ENCODE measurements around the gene CLEC16A. TPM values are rescaled to one million over a fixed set of nuclear protein-coding genes. Genes with fewer than 3 reads are reported as not detected.

Gene CLEC16A
- total and polyA plus RNA-seq, 9 of the 15 experiments (the other 6 are each of a cell fraction or from before 2014, with no cell fraction given) = 1.00 to 22.3 (median 10.0) TPM

DNA sequence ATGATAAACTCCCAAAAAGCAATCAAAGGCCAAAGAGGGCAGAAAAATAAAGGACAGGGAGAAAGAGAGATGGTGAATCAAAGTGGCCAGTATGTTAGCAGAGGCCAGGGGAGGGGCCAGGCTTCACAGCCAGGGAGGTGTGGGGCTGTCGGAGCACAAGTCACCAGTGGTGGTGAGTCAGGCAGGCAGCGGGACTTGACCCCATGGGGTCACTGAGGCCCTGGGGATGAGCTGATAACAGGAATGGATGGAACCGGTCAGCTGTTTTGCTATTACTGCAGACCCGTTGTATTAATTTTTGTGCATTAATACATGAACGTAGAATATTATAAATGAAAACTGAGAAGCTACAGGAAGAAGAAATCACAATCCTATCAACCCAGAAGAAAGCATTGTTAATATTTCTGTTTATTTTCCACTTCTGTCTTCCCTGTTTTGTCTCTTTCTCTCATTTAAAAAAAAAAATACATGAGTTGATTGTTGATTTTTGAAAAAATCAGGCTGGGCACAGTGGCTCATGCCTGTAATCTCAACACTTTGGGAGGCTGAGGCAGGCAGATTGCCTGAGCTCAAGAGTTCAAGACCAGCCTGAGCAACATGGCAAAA, 204.8 kb downstream of the CLEC16A start (continued):
- no peak for TF ChIP-seq HDGF (IDR thresholded peaks at IDR 0.05)
- TF ChIP-seq RFX1 (IDR thresholded peaks at IDR 0.05) = no peak
- TF ChIP-seq, protein P1, sequence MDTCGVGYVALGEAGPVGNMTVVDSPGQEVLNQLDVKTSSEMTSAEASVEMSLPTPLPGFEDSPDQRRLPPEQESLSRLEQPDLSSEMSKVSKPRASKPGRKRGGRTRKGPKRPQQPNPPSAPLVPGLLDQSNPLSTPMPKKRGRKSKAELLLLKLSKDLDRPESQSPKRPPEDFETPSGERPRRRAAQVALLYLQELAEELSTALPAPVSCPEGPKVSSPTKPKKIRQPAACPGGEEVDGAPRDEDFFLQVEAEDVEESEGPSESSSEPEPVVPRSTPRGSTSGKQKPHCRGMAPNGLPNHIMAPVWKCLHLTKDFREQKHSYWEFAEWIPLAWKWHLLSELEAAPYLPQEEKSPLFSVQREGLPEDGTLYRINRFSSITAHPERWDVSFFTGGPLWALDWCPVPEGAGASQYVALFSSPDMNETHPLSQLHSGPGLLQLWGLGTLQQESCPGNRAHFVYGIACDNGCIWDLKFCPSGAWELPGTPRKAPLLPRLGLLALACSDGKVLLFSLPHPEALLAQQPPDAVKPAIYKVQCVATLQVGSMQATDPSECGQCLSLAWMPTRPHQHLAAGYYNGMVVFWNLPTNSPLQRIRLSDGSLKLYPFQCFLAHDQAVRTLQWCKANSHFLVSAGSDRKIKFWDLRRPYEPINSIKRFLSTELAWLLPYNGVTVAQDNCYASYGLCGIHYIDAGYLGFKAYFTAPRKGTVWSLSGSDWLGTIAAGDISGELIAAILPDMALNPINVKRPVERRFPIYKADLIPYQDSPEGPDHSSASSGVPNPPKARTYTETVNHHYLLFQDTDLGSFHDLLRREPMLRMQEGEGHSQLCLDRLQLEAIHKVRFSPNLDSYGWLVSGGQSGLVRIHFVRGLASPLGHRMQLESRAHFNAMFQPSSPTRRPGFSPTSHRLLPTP (IDR thresholded peaks at IDR 0.05; ENCODE audit: borderline replicate concordance, extremely low read depth, insufficient read length) = no peak
- TF ChIP-seq ZNF76 (CRISPR knock-in tag; IDR thresholded peaks at IDR 0.05; ENCODE audit: borderline replicate concordance) = no peak
- peak; percentile 93 for TF ChIP-seq JUN (IDR thresholded peaks at IDR 0.05; ENCODE audit: borderline replicate concordance, low read depth, low read length)
- TF ChIP-seq JUN (CRISPR knock-in tag; IDR thresholded peaks at IDR 0.05; ENCODE audit: borderline replicate concordance) = no peak
- peak in 1 of 2 experiments; percentile 63; a peak in 2 of 4 replicates for TF ChIP-seq HDAC1 (IDR thresholded peaks at IDR 0.05)
- TF ChIP-seq, protein P2, sequence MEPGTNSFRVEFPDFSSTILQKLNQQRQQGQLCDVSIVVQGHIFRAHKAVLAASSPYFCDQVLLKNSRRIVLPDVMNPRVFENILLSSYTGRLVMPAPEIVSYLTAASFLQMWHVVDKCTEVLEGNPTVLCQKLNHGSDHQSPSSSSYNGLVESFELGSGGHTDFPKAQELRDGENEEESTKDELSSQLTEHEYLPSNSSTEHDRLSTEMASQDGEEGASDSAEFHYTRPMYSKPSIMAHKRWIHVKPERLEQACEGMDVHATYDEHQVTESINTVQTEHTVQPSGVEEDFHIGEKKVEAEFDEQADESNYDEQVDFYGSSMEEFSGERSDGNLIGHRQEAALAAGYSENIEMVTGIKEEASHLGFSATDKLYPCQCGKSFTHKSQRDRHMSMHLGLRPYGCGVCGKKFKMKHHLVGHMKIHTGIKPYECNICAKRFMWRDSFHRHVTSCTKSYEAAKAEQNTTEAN (CRISPR knock-in tag; IDR thresholded peaks at IDR 0.05) = no peak
- TF ChIP-seq ARNT (IDR thresholded peaks at IDR 0.05) = no peak
- TF ChIP-seq TBP (optimal IDR thresholded peaks at IDR 0.05; ENCODE audit: low read depth, low read length) = no peak
- TF ChIP-seq, protein P3, sequence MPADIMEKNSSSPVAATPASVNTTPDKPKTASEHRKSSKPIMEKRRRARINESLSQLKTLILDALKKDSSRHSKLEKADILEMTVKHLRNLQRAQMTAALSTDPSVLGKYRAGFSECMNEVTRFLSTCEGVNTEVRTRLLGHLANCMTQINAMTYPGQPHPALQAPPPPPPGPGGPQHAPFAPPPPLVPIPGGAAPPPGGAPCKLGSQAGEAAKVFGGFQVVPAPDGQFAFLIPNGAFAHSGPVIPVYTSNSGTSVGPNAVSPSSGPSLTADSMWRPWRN (IDR thresholded peaks at IDR 0.05; ENCODE audit: low read depth) = peak; percentile 49; the same call in 1 of the 2 replicates
- no peak for TF ChIP-seq XRCC3 (IDR thresholded peaks at IDR 0.05)
- no peak for TF ChIP-seq KLF13 (tag; IDR thresholded peaks at IDR 0.05; ENCODE audit: borderline replicate concordance, low read depth)
- TF ChIP-seq ZNF212 (CRISPR knock-in tag; IDR thresholded peaks at IDR 0.05) = no peak
- TF ChIP-seq PRMT5 (CRISPR knock-in tag; IDR thresholded peaks at IDR 0.05) = no peak
- TF ChIP-seq MED1 (CRISPR knock-in tag; IDR thresholded peaks at IDR 0.05; ENCODE audit: borderline replicate concordance) = no peak
- no peak for TF ChIP-seq GTF2A2 (tag; IDR thresholded peaks at IDR 0.05)
- TF ChIP-seq SUPT5H (IDR thresholded peaks at IDR 0.05) = no peak
- TF ChIP-seq FOS (IDR thresholded peaks at IDR 0.05; ENCODE audit: extremely low read depth, insufficient read length) = peak; percentile 26
- peak; percentile 74; the same call in 1 of the 2 replicates for TF ChIP-seq ZBTB7A (IDR thresholded peaks at IDR 0.05; ENCODE audit: borderline replicate concordance, control insufficient read depth, low read depth, low read length)
- TF ChIP-seq HCFC1 (IDR thresholded peaks at IDR 0.05; ENCODE audit: low read depth, low read length) = no peak
- no peak for TF ChIP-seq HINFP (tag; conservative IDR thresholded peaks at IDR 0.05; ENCODE audit: low read depth)
- TF ChIP-seq CREM (IDR thresholded peaks at IDR 0.05; ENCODE audit: low read depth) = no peak; the same call in 1 of the 2 replicates
- no peak for TF ChIP-seq CAMTA2 (CRISPR knock-in tag; conservative IDR thresholded peaks at IDR 0.05)
- TF ChIP-seq ZNF77 (CRISPR knock-in tag; IDR thresholded peaks at IDR 0.05) = no peak

All from K562 (cell line).